NT2/D1 (cell line): ENCODE results near the gene TSPAN9.

Source experiments
- SUZ12 ChIP-seq: IDR thresholded peaks from 2 replicates; pipeline ENCODE4 v1.6.1; 2011; ENCODE audit not compliant: insufficient read length, insufficient read depth; ENCODE audit errors: extremely low read depth
- ZNF274 ChIP-seq: IDR thresholded peaks from 2 replicates; pipeline ENCODE4 v1.6.1; 2011; ENCODE audit warnings: mild to moderate bottlenecking, low read depth, low read length

- TF ChIP-seq ZNF274 (no peak), SUZ12 (no peak)
These were observed 115.0 kb downstream of the TSPAN9 start for GRCh38 chr12:3192221-3192620.
